HG02970 (cell line): ENCODE results near the gene ADAP2.
"Not testable (repeated sequence)": the region's sequence is repeated elsewhere in the genome, so short reads cannot be mapped to it uniquely, and the experiment has no call there.

Source experiments
- ATAC-seq: cut with Tn5 transposase; IDR thresholded peaks from one replicate; pipeline ENCODE4 v1.9.1; 2021; ENCODE audit warnings: mild to moderate bottlenecking, moderate library complexity, moderate number of reproducible peaks; ENCODE audit not compliant: unreplicated experiment, low FRiP score

The ADAP2 gene

GRCh38 chr17:30921544-30922196 is at the start of gene ADAP2:
Gene ADAP2, plus strand, starts transcription at chr17:30921945. Its CDS starts 70 bp downstream, at chr17:30922015.
- no peak for ATAC-seq

DNA sequence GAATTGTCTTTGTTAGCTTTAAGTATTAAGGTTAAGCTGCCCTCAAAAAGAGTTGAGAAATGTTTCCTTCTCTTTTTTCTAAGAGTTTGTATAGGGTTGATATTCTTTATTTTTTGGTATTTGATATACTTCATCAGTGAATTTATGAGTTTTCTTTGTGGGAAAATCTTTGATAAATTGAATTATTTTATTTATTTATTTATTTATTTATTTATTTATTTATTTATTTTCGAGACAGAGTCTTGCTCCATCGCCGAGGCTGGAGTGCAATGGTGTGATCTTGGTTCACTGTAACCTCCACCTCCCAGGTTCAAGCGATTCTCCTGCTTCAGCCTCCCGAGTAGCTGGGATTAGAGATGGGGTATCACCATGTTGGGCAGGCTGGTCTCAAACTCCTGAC is 35.6 kb upstream of the ADAP2 start:
- no peak for ATAC-seq

- no peak for ATAC-seq
Measured at GRCh38 chr17:30894236-30894635, 27.5 kb upstream of the ADAP2 start.

DNA sequence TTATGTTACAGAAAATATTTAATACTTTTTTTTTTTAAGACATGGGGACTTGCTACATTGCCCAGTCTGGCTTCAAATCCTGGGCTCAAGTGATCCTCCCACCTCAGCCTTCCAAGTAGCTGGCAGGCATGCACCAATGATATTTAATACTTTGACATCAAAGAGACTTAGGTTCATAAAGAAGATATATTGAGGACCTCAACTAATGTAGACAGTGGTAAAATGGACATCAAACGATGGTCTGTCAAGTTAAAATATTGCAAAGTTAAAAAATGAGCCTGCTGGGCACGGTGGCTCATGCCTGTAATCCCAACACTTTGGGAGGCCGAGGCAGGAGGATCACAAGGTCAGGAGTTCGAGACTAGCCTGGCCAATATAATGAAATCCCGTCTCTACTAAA is 24.4 kb upstream of the ADAP2 start:
- ATAC-seq = no peak

DNA sequence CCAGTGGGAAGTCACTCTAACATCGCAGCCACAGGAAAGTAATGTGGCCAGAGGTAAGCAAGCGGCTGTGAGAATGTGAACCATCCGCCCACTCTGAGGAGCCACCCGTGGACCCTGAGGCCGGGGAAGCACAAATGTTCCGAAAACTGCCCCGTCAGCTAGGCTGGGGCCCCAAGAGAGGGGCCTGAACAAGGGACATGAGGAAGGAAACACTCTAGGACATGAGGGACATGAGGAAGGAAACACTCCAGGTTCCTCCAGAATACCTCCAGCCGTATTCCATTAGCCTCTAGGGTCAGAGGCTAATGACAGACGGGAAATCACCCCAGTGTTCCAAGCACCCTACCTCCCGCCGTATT is 16.0 kb upstream of the ADAP2 start:
- ATAC-seq = no peak

GRCh38 chr17:30906101-30906911 is 15.4 kb upstream of the ADAP2 start, which contains the start of gene TEFM:
Gene TEFM, minus strand, starts transcription at chr17:30906238. Its CDS starts 40 bp downstream, at chr17:30906198.
- peak; percentile 82 for ATAC-seq

DNA sequence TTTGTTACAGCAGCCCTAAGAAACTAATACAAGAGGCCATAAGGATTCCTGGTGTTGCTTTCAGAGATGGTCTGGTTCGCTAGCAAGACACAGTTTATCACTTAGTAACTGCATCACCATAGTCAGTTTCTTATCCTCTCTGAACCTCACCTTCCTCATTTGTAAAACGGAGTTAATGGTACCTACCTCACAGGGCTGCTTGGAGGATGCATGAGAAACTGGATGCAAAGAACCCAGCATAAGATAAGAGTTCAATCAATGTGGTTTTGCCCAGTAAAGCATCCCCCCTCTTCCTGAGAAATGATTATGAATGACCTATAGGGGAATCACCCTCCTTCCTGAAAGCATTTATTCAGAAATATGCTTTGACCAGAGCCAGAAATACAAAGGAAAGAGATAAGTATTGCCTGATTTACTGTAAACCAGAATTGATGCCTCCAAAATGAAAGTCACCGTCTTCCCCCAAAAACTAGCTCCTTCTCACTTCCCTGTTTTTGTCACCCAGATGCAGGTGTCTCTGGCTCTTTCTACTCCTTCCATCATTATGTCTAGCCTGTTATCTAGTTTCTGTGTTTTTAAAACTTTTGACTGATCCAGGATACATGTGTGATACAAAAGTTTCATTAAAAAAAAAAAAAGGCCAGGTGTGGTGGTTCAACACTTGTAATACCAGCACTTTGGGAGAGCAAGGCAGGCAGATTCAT is 12.9 kb upstream of the ADAP2 start:
- no peak for ATAC-seq

GRCh38 chr17:30910151-30910550 is 11.6 kb upstream of the ADAP2 start:
- not testable (repeated sequence) for ATAC-seq

DNA sequence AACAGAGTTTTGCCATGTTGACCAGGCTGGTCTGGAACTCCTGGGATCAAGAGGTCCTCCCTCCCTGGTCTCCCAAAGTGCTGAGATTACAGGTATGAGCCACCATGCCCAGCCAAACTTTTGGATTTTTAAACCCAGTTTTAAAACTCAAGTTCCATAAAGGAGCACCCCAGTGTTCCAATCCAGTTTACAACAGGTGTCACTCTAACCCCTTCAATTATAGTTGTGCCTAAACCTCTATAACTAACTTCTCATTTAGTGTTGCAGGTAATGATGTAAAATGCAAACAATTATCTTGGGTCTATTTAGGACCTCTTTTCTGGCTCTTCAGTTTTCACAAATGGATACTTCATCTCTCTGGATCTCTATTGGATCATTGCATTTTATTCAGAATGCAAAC is 7.8 kb upstream of the ADAP2 start:
- ATAC-seq = no peak

- ATAC-seq = no peak
Measured at GRCh38 chr17:30915833-30916611, 5.7 kb upstream of the ADAP2 start.

DNA sequence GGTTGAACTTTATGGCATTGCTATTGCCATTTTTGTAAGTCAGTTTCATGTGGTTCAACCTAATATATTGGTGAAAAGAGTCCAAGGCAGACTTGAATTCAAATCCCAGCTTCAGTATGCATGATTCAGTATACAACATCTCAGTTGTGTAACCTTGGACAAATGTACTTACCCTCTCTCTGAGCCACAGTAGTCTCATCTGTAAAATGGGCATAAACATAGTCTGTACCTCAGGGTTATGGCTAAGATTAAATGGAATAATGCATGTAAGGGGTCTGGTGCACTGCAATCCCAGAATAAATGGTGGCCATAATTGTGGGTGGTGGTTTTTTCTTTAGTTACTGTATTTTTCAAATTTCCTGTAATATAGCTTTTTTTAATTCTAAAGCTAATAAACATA is 4.7 kb upstream of the ADAP2 start:
- ATAC-seq = no peak

DNA sequence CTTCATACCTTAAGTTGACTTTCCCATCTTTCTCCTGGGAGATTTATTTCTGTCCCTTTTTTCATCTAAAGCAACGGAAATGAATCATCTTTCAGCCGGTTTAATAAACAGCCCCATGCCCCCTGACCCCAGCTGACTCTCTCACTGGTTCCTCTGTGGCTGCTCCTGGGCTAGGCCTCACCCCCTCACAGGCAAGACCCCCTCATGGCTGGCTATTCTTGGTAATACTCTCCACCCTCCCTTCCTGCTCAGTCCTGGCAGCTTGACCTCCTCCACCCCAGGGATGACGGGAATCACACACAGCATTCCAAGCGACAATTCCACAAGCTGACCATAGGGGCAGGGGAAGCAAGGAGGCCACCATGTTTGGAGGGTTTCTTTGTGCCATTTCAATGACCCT is 1.5 kb upstream of the ADAP2 start:
- ATAC-seq = no peak

DNA sequence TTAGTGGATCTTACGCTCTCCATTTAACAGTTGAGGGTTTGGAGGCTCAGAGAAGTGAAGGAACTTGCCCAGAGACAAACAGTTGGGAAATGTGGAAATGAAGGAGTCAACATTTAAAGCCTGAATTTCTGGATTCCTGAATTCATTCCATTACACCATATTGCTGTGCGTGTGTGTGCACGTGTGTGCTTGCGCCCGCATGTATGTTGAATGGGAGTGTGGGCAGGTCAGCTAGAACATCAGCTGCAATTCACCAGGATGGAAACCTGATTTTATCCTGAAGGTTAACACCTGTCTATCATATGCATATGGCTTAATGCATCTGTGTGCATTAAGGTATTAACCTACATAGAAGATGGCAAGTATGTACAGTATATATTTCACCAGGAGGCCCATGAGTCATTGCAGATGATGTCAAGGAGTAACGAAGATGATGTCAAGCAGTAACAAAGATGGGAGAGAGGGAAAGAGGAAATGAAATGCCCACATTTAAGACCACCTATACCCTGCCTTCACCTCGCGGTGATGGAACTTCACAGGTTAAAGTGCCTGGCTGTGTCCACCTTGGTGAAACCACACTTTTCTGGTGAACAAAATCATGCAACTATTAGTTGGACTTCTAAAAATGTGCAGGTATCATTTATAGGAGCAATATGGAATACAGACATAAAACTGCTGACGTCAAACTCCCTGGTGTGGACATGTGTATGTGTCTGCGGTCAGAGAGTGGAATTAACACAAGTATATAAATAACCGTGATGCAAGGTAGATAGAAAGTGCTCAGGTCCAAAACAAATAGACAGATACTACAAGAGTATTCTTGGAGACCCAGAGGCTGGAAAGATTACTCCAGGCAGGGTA is 832 bp upstream of the ADAP2 start:
- ATAC-seq = no peak

GRCh38 chr17:30922235-30923030 is 688 bp downstream of the ADAP2 start:
- no peak for ATAC-seq

DNA sequence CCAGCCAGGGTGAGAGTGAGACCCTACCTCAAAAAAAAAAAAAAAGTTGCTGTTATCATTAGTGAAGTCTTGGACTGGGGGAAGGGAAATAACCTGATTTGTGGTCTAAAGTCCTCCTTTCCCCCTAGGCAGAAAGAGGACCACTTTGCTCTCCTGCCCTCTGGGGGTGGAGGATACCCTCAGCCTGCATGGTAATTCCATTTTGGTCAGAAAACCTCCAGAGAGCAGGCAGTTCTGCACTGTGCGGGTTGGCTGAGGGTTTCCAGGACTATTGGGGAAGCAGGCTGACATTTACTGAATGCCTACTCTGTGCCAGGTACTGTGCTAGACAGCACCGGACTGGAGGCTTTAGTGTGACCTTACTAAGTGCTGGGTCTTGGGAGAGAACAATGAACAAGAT is 2.6 kb downstream of the ADAP2 start:
- no peak for ATAC-seq

DNA sequence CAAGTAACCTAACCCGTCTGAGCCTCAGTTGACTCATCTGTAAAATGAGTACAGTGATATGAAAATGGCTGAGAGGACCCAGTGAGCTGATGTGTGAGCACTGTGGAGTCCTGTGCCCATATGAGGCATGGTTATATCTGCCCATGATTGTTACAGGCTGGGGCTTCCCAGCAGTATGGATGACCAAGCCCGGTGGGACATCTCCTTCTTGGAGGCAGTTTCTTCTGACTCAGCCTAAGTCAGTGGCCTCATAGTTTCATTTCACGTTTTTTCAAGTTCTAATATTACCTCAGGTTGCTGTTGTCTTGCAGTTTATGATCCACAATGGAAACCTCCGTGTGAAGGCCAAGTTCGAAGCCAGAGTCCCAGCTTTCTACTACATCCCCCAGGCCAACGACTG is 4.8 kb downstream of the ADAP2 start:
- ATAC-seq = no peak

DNA sequence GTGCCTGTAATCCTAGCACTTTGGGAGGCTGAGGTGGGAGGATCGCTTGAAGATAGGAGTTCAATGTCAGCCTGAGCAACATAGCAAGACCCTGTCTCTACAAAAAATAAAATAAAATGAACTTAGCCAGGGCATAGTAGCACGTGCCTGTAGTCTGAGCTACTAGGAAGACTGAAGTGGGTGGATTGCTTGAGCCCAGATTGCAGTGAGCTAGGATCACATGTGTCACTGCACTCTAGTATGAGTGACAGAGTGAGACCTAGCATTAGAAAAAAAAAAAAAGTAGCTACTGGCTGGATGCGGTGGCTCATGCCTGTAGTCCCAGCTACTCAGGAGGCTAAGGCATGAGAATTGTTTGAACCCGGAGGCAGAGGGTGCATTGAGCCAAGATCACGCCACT is 6.0 kb downstream of the ADAP2 start:
- no peak for ATAC-seq

DNA sequence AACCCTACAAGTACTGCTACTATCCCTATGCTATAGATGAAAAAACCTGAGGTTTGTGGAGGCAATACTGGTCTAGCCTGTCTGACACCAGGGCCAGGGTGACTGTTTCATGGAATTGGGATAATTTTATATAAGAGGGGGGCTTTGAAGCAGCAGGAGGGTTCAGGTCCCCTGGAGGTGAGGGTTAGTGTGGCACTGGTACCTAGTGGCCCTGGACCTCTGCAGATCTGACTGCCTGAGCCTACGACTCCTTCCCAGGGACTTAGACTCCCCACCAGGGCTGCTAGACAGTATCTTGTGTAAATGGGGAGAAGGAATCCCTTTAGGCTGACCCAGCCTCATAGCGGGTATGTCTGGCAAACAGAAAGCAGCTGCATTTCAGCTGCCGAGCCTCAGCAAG is 6.8 kb downstream of the ADAP2 start:
- ATAC-seq = no peak

GRCh38 chr17:30929081-30929633 is 7.4 kb downstream of the ADAP2 start:
- no peak for ATAC-seq
